H9 (cell line): ENCODE data around the gene HAUS6. TPM values are rescaled to one million over a fixed set of nuclear protein-coding genes. Genes with fewer than 3 reads are reported as not detected.

Experiments used
- DNase-seq: peaks from one replicate; pipeline ENCODE4 v3.0.0-alpha.2; 2017
- H2AFZ ChIP-seq: one replicate; pipeline ENCODE4 v1.6.1; 2013; ENCODE audit warnings: mild to moderate bottlenecking, low read length, control low read depth, moderate library complexity
- H2AK5ac ChIP-seq: 2 replicates; pipeline ENCODE4 v1.6.1; 2013; ENCODE audit warnings: low read length, control low read depth, mixed read lengths; ENCODE audit not compliant: insufficient read length
- H2BK120ac ChIP-seq: one replicate; pipeline ENCODE4 v1.6.1; 2013; ENCODE audit warnings: low read depth, mild to moderate bottlenecking, low read length, control low read depth, inconsistent platforms; ENCODE audit not compliant: poor library complexity, severe bottlenecking
- H2BK12ac ChIP-seq: 2 replicates; pipeline ENCODE4 v1.6.1; 2013; ENCODE audit warnings: low read length, control low read depth, mixed read lengths, low read depth; ENCODE audit not compliant: insufficient read length
- H2BK15ac ChIP-seq: 2 replicates; pipeline ENCODE4 v1.6.1; 2013; ENCODE audit warnings: low read depth, low read length, control low read depth
- H2BK20ac ChIP-seq: one replicate; pipeline ENCODE4 v1.6.1; 2013; ENCODE audit warnings: low read depth, mild to moderate bottlenecking, low read length, control low read depth, inconsistent platforms; ENCODE audit not compliant: poor library complexity, severe bottlenecking
- H2BK5ac ChIP-seq: 2 replicates; pipeline ENCODE4 v1.6.1; 2013; ENCODE audit warnings: low read length, control low read depth, mixed read lengths; ENCODE audit not compliant: insufficient read length
- H3K14ac ChIP-seq: 2 replicates; pipeline ENCODE4 v1.6.1; 2013; ENCODE audit warnings: low read length, control low read depth; ENCODE audit not compliant: insufficient read depth
- H3K18ac ChIP-seq: 2 replicates; pipeline ENCODE4 v1.6.1; 2013; ENCODE audit warnings: low read depth, mild to moderate bottlenecking, mixed read lengths, low read length, control low read depth; ENCODE audit not compliant: insufficient read length
- H3K23ac ChIP-seq: 2 replicates; pipeline ENCODE4 v1.6.1; 2013; ENCODE audit warnings: low read length, control low read depth, mixed read lengths, low read depth; ENCODE audit not compliant: insufficient read length
- H3K23me2 ChIP-seq: 2 replicates; pipeline ENCODE4 v1.6.1; 2013; ENCODE audit warnings: low read depth, mild to moderate bottlenecking, mixed read lengths, low read length, control low read depth; ENCODE audit not compliant: insufficient read length, poor library complexity, severe bottlenecking
- H3K27ac ChIP-seq: 2 replicates; pipeline ENCODE4 v1.5.1; 2013; ENCODE audit warnings: low read length, control low read depth, mixed read lengths, low read depth; ENCODE audit not compliant: insufficient read length
- H3K27me3 ChIP-seq: 2 replicates; pipeline ENCODE4 v1.6.1; 2013; ENCODE audit warnings: low read length, control low read depth, inconsistent platforms; ENCODE audit not compliant: insufficient read depth
- H3K4ac ChIP-seq: 2 replicates; pipeline ENCODE4 v1.6.1; 2013; ENCODE audit warnings: low read depth, mild to moderate bottlenecking, control low read depth, inconsistent platforms, low read length, moderate library complexity
- H3K4me1 ChIP-seq: 2 replicates; pipeline ENCODE4 v1.6.1; 2013; ENCODE audit warnings: low read length, control low read depth, inconsistent platforms; ENCODE audit not compliant: insufficient read depth
- H3K4me2 ChIP-seq: 2 replicates; pipeline ENCODE4 v1.6.1; 2013; ENCODE audit warnings: low read length, control low read depth, mixed read lengths; ENCODE audit not compliant: insufficient read length, insufficient read depth
- H3K56ac ChIP-seq: 2 replicates; pipeline ENCODE4 v1.6.1; 2013; ENCODE audit warnings: low read depth, mild to moderate bottlenecking, mixed read lengths, low read length, control low read depth; ENCODE audit not compliant: insufficient read length
- H3K79me1 ChIP-seq: 2 replicates; pipeline ENCODE4 v1.6.1; 2013; ENCODE audit warnings: low read depth, mild to moderate bottlenecking, moderate library complexity, low read length, control low read depth, inconsistent platforms; ENCODE audit not compliant: insufficient read depth, poor library complexity, severe bottlenecking
- H3K79me2 ChIP-seq: 2 replicates; pipeline ENCODE4 v1.6.1; 2013; ENCODE audit warnings: low read length, control low read depth, inconsistent platforms; ENCODE audit not compliant: insufficient read depth
- H3K9ac ChIP-seq: 2 replicates; pipeline ENCODE4 v1.6.1; 2013; ENCODE audit warnings: low read length, control low read depth, mixed read lengths; ENCODE audit not compliant: insufficient read length; ENCODE audit errors: extremely low read depth
- H3K9me3 ChIP-seq: one replicate; pipeline ENCODE4 v1.6.1; 2013; ENCODE audit warnings: low read depth, low read length, inconsistent platforms; ENCODE audit not compliant: control insufficient read depth
- H3T11ph ChIP-seq: one replicate; pipeline ENCODE4 v1.6.1; 2013; ENCODE audit warnings: mild to moderate bottlenecking, low read length, control low read depth, inconsistent platforms
- H4K20me1 ChIP-seq: one replicate; pipeline ENCODE4 v1.6.1; 2013; ENCODE audit not compliant: control insufficient read depth, insufficient read length, insufficient read depth
- H4K5ac ChIP-seq: 2 replicates; pipeline ENCODE4 v1.6.1; 2013; ENCODE audit warnings: low read depth, mild to moderate bottlenecking, mixed read lengths, low read length, control low read depth; ENCODE audit not compliant: insufficient read length
- H4K8ac ChIP-seq: replicated peaks from 2 replicates; pipeline ENCODE4 v1.6.1; 2013; ENCODE audit warnings: low read length, control low read depth, mixed read lengths, low read depth; ENCODE audit not compliant: insufficient read length
- H4K91ac ChIP-seq: 2 replicates; pipeline ENCODE4 v1.6.1; 2013; ENCODE audit warnings: low read depth, mild to moderate bottlenecking, moderate library complexity, mixed read lengths, low read length, control low read depth; ENCODE audit not compliant: insufficient read length
- H3K27ac Mint-ChIP-seq, 3 experiments: 2 replicates in 2 of 3; 3 replicates in 1 of 3; pipeline ENCODE4 v1.8.0; 2020 to 2021; ENCODE audit warnings: mixed read lengths in 3 of 3, mild to moderate bottlenecking in 1 of 3, moderate library complexity in 1 of 3
- H3K27me3 Mint-ChIP-seq: 2 replicates; pipeline ENCODE4 v1.8.0; 2021; ENCODE audit warnings: low read depth, mild to moderate bottlenecking, moderate library complexity, mixed read lengths
- H3K36me3 Mint-ChIP-seq, 3 experiments: 2 replicates in 2 of 3; 3 replicates in 1 of 3; pipeline ENCODE4 v1.8.0; 2020 to 2021; ENCODE audit warnings: low read depth in 3 of 3, mixed read lengths in 3 of 3; ENCODE audit not compliant: insufficient read depth in 1 of 3
- H3K4me1 Mint-ChIP-seq, 2 experiments: 2 replicates each; pipeline ENCODE4 v1.8.0; 2020; ENCODE audit warnings: mixed read lengths in 2 of 2
- H3K4me3 Mint-ChIP-seq, 2 experiments: 2 replicates in 1 of 2; 3 replicates in 1 of 2; pipeline ENCODE4 v1.8.0; 2020 to 2021; ENCODE audit warnings: mild to moderate bottlenecking in 2 of 2, mixed read lengths in 2 of 2, moderate library complexity in 1 of 2
- H3K9me3 Mint-ChIP-seq, 2 experiments: 2 replicates in 1 of 2; 3 replicates in 1 of 2; pipeline ENCODE4 v1.8.0; 2020; ENCODE audit warnings: mild to moderate bottlenecking in 2 of 2, mixed read lengths in 2 of 2, moderate library complexity in 1 of 2
- WGBS: extraction: QIAGEN DNeasy Blood & Tissue Kit; methylation state at CpG from one replicate; pipeline ENCODE4 v1.1.7; 2013; ENCODE audit warnings: missing lambda C conversion rate, low lambda C conversion rate, mixed read lengths; ENCODE audit not compliant: insufficient read length; ENCODE audit errors: extremely low coverage; 5-methylcytosine and 5-hydroxymethylcytosine counted together
- total RNA-seq: library from RNA; stranded (reverse); gene quantifications from 2 replicates; pipeline ENCODE4 v1.2.1, GENCODE V29; 2021
- TF ChIP-seq, protein P1 (sequence below): fragments of 200-600 bp; sonication (generic); conservative IDR thresholded peaks from 3 replicates; pipeline ENCODE4 v1.8.0; 2021; ENCODE audit warnings: antibody characterized with exemption, mild to moderate bottlenecking

HAUS6 gene
- total RNA-seq, 1 experiment from 2014 or later: 42.3 TPM

DNA sequence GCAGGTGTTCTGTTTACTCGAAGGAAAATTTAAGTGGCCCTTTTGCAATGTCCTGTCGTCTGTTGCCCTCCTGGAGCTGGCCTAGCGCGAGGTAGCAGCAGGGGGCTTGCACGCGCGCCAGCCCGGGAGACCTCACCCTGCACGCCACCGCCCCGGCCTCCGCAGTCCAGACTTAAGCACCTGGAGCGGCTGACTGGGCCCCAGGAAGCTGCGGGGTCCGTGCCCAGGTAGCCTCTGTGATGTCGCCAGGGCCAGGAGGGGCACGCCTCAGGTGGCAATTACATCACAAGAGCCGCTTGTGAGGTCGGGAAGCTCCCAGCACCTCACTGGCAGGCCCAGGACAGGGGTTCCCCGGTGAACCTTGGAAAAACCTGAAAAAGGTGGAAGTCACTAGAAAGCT, 69.7 kb downstream of the HAUS6 start, which contains the start of gene SAXO1:
SAXO1 (minus strand) TSS at position 195 of the 400 bp plus-strand sequence. CDS start 301 bp downstream, outside the sequence.
- Histone ChIP-seq H4K91ac (no peak within 1 kb of the TSS), H3K9me3 (no peaks in the 10 kb centered on the region), H3K56ac (no peak within 1 kb of the TSS), H3T11ph (no peak within 1 kb of the TSS), H3K4ac (no peak within 1 kb of the TSS), H2BK12ac (no peak within 1 kb of the TSS), H3K23me2 (no peaks in the 10 kb centered on the region), H3K79me2 (no peaks in the 10 kb centered on the region), H2AFZ (no peak within 1 kb of the TSS), H3K79me1 (no peaks in the 10 kb centered on the region), H3K27me3 (no peaks in the 10 kb centered on the region), H3K4me1 (no peaks in the 10 kb centered on the region), H3K9ac (no peak within 1 kb of the TSS), H2BK20ac (no peak within 1 kb of the TSS), H2AK5ac (no peak within 1 kb of the TSS), H4K8ac (no peak within 1 kb of the TSS), H3K4me2 (no peak within 1 kb of the TSS), H2BK5ac (no peak within 1 kb of the TSS), H4K5ac (no peak within 1 kb of the TSS), H3K27ac (no peak within 1 kb of the TSS), H3K18ac (no peak within 1 kb of the TSS), H4K20me1 (no peaks in the 10 kb centered on the region), H3K14ac (no peak within 1 kb of the TSS; the same call in 1 of the 2 replicates), H3K23ac (no peak within 1 kb of the TSS), H2BK15ac (no peak within 1 kb of the TSS), H2BK120ac (no peak within 1 kb of the TSS)
- H3K27ac Mint-ChIP-seq: no peak within 1 kb of the TSS
- H3K4me1 Mint-ChIP-seq: peaks cover 8 to 11% of the 10 kb centered on the region in 2 experiments
- H3K4me3 Mint-ChIP-seq: no peak within 1 kb of the TSS
- peaks cover 15 to 16% of the 10 kb centered on the region in 2 experiments for H3K9me3 Mint-ChIP-seq
- TF ChIP-seq, protein P1, sequence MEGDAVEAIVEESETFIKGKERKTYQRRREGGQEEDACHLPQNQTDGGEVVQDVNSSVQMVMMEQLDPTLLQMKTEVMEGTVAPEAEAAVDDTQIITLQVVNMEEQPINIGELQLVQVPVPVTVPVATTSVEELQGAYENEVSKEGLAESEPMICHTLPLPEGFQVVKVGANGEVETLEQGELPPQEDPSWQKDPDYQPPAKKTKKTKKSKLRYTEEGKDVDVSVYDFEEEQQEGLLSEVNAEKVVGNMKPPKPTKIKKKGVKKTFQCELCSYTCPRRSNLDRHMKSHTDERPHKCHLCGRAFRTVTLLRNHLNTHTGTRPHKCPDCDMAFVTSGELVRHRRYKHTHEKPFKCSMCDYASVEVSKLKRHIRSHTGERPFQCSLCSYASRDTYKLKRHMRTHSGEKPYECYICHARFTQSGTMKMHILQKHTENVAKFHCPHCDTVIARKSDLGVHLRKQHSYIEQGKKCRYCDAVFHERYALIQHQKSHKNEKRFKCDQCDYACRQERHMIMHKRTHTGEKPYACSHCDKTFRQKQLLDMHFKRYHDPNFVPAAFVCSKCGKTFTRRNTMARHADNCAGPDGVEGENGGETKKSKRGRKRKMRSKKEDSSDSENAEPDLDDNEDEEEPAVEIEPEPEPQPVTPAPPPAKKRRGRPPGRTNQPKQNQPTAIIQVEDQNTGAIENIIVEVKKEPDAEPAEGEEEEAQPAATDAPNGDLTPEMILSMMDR: no peak
- H3K27me3 Mint-ChIP-seq: no peaks in the 10 kb centered on the region
- WGBS: no CpG with 5 or more reads among the region's 20 CpGs
- H3K36me3 Mint-ChIP-seq: peaks cover 5 to 16% (median 6%) of the 10 kb centered on the region in 3 experiments; a peak in 6 of 7 replicates
- no peak for DNase-seq
